Peyer's patch (tissue), 4 donors: ENCODE measurements around the gene MTUS2.

Source experiments
- POLR2A ChIP-seq, 2 donors: fragments of 450-650 bp; IDR thresholded peaks; one replicate each; pipeline ENCODE4 v1.5.1; 2017; ENCODE audit warnings: antibody characterized with exemption in 2 of 2, mild to moderate bottlenecking in 2 of 2, moderate library complexity in 2 of 2
- TF ChIP-seq, protein P1 (sequence below), 6 experiments: fragments of 450-650 bp in 4 of 6; fragments of 200-600 bp in 2 of 6; sonication (generic) in 1 of 6; IDR thresholded peaks; one replicate each; pipeline ENCODE4 v1.5.1; 2017 to 2019; ENCODE audit warnings: antibody characterized with exemption in 6 of 6, mild to moderate bottlenecking in 3 of 6, moderate library complexity in 1 of 6

DNA sequence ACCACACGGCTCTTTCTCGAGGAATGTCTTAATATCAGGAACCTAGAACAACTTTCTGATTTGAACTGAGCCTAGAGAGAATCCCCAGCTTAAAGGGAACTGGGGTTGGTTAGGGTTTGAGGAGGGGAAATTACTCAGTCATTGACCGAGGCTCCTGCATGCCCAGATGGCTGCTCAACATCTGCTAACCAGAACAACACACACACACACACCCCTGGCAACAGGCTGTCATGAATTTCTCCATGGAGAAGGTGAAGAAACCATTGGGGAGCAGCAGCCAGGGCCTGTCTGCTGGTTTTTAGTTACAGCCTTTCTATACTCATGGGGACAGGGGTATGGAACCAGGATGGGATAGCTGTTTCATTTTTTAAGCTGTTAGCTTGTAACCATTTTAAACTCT, 5.2 kb downstream of the MTUS2 start:
- TF ChIP-seq, protein P1, sequence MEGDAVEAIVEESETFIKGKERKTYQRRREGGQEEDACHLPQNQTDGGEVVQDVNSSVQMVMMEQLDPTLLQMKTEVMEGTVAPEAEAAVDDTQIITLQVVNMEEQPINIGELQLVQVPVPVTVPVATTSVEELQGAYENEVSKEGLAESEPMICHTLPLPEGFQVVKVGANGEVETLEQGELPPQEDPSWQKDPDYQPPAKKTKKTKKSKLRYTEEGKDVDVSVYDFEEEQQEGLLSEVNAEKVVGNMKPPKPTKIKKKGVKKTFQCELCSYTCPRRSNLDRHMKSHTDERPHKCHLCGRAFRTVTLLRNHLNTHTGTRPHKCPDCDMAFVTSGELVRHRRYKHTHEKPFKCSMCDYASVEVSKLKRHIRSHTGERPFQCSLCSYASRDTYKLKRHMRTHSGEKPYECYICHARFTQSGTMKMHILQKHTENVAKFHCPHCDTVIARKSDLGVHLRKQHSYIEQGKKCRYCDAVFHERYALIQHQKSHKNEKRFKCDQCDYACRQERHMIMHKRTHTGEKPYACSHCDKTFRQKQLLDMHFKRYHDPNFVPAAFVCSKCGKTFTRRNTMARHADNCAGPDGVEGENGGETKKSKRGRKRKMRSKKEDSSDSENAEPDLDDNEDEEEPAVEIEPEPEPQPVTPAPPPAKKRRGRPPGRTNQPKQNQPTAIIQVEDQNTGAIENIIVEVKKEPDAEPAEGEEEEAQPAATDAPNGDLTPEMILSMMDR (IDR thresholded peaks at IDR 0.05): no peak
- TF ChIP-seq POLR2A (IDR thresholded peaks at IDR 0.05): no peak
